T-helper 9 cell (primary cell): Measurements from ENCODE around the gene SPIB.
"Not testable (repeated sequence)": the region's sequence is repeated elsewhere in the genome, so short reads cannot be mapped to it uniquely, and the experiment has no call there.

Experiments
- DNase-seq: peaks from one replicate; pipeline ENCODE4 v3.0.0-alpha.2; 2020
- total RNA-seq, 2 donors: gene quantifications; one replicate each; lab custom pipeline; 2026; lab: John Stamatoyannopoulos, UW

The SPIB gene
- total RNA-seq, result 0 to 0.24 reads per million in 2 donors

GRCh38 chr19:50418176-50419021 is at the start of gene SPIB:
SPIB (plus strand) TSS chr19:50418938; CDS start chr19:50418963, 25 bp downstream.
- no peak for DNase-seq

DNA sequence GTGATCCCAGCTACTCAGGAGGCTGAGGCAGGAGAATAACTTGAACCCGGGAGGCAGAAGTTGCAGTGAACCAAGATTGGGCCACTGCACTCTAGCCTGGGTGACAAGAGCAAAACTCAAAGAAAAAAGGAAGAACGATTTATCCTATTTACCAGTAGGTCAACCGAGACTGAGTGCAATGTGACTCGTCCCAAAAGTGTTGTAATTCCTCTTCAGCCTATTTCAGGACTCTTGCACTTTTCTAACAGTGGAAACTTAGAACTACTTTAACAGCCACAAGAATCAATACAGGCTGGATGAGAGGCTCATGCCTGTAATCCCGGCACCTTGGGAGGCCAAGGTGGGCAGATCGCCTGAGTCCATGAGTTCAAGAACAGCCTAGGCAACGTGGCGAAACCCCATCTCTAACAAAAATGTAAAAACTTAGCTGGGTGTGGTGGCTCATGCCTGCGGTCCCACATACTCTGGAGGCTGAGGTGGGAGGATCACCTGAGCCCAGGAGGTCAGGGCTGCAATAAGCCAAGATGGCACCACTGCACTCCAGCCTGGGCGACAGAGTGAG is 46.7 kb upstream of the SPIB start:
- no peak for DNase-seq

GRCh38 chr19:50376166-50377050 is 42.3 kb upstream of the SPIB start, which contains the start of gene NR1H2:
NR1H2 (plus strand) TSS chr19:50376457; CDS start chr19:50377606, 1,149 bp downstream.
- DNase-seq, result peak; percentile 95

- DNase-seq, result peak; percentile 54
These were observed 41.7 kb upstream of the SPIB start for GRCh38 chr19:50377051-50377461.

GRCh38 chr19:50377517-50377916 is 41.2 kb upstream of the SPIB start:
- no peak for DNase-seq

DNA sequence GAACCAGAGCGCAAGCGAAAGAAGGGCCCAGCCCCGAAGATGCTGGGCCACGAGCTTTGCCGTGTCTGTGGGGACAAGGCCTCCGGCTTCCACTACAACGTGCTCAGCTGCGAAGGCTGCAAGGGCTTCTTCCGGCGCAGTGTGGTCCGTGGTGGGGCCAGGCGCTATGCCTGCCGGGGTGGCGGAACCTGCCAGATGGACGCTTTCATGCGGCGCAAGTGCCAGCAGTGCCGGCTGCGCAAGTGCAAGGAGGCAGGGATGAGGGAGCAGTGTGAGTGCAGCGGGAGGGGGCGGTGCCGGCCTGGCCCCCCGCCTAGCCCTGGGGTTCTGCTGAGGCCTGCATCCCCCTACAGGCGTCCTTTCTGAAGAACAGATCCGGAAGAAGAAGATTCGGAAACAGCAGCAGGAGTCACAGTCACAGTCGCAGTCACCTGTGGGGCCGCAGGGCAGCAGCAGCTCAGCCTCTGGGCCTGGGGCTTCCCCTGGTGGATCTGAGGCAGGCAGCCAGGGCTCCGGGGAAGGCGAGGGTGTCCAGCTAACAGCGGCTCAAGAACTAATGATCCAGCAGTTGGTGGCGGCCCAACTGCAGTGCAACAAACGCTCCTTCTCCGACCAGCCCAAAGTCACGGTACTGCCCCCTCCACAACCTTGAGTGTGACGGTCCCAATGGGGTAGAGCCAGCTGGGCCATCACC is 40.4 kb upstream of the SPIB start:
- no peak for DNase-seq

DNA sequence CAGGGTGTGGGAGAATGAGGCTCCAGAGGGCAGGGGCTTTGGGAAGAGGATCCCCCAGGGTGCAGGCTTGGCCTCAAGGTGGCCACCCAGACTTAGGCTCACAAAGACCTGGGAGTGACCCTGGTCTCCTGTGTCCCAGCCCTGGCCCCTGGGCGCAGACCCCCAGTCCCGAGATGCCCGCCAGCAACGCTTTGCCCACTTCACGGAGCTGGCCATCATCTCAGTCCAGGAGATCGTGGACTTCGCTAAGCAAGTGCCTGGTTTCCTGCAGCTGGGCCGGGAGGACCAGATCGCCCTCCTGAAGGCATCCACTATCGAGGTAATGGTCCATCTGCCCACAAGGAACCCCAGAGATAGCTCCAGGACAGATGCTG is 39.9 kb upstream of the SPIB start:
- DNase-seq, result no peak

GRCh38 chr19:50379602-50380001 is 39.1 kb upstream of the SPIB start:
- no peak for DNase-seq

DNA sequence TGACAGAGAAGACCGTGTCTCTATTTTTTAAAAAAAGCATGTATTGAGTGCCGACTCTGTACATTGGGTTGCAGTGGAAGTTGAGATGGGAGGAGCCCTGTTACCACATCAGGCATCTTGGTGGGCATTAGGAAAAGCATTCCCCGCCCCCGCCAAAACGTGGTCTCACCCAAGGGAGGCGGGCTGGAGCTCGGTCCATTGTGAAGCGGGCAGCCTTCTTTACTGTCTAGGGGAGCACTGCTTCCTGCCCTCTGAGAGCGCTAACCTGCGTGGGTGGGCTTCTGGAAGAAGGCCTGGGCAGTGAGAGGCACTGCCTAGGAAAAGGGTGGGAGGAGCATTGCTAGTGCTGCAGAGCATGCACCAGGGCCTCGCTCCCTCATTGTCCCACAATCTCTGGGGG is 38.6 kb upstream of the SPIB start:
- DNase-seq, result no peak

GRCh38 chr19:50380751-50381151 is 38.0 kb upstream of the SPIB start:
- DNase-seq, result no peak

DNA sequence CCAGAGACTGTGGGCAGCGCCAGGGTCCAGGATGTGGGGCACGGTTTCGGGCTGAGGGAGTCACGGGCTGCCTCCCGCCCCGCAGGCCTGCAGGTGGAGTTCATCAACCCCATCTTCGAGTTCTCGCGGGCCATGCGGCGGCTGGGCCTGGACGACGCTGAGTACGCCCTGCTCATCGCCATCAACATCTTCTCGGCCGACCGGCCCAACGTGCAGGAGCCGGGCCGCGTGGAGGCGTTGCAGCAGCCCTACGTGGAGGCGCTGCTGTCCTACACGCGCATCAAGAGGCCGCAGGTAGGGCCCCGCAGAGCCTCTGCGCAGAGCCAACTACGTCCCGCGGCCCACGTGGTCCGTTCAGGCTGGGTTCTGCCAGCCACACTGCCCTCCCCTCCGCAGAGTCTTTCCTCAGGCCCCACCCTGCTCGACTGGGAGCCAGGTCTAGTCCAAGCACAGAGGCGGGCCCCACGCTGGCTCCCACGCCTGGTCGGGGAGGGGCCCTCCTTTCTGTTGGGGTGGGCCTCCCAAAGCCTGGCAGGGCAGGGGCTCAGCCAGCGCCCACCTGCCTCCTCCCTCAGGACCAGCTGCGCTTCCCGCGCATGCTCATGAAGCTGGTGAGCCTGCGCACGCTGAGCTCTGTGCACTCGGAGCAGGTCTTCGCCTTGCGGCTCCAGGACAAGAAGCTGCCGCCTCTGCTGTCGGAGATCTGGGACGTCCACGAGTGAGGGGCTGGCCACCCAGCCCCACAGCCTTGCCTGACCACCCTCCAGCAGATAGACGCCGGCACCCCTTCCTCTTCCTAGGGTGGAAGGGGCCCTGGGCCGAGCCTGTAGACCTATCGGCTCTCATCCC is 36.6 kb upstream of the SPIB start:
- DNase-seq, result no peak

GRCh38 chr19:50383001-50383851 is 35.5 kb upstream of the SPIB start:
- no peak for DNase-seq

- peak; percentile 98 for DNase-seq
These were observed 34.7 kb upstream of the SPIB start, which contains the start of gene POLD1 for GRCh38 chr19:50383852-50384684. POLD1 (plus strand) TSS chr19:50384347; CDS start chr19:50398852, 14,505 bp downstream.

GRCh38 chr19:50384685-50385535 is 33.8 kb upstream of the SPIB start:
- no peak for DNase-seq

GRCh38 chr19:50387176-50387867 is 31.4 kb upstream of the SPIB start:
- DNase-seq, result no peak

- no peak for DNase-seq
These were observed 30.9 kb upstream of the SPIB start for GRCh38 chr19:50387868-50388245.

- not testable (repeated sequence) for DNase-seq
These were observed 28.4 kb upstream of the SPIB start for GRCh38 chr19:50390295-50390694.

DNA sequence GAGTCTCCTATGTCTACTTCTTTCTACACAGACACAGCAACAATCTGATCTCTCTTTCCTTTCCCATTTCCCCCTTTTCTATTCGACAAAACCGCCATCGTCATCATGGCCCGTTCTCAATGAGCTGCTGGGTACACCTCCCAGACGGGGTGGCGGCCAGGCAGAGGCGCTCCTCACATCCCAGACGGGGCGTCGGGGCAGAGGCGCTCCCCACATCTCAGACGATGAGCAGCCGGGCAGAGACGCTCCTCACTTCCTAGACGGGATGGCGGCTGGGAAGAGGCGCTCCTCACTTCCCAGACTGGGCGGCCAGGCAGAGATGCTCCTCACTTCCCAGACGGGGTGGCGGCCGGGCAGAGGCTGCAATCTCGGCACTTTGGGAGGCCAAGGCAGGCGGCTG is 27.8 kb upstream of the SPIB start:
- DNase-seq, result not testable (repeated sequence)
